ENCODE data around the gene PRKCE.

DNA sequence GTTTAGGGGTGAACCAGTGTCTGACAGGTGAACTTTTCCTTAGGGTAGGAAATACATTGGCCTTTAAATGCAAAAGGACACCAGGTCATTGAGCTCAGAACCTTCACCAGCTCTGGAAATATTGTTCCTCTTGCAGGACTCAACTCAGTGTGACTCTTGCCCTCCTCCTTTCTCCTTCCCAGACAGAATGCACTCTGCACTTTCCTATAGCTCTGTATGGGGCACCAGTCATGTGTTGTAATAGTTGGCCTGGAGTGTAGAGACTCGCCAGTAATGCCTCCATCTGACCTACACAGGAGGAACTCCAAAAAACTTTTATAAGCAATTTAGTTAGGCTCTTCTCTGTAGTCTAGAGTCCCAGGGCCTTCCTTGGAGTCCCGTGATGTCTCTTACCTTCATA is 397.2 kb downstream of the PRKCE start:
- TF ChIP-seq GATA2 (IDR thresholded peaks at IDR 0.05; ENCODE audit: low read depth, low read length) (no peak), GATA3 (IDR thresholded peaks at IDR 0.05; ENCODE audit: low read depth, low read length) (no peak)
